Posterior vena cava (tissue), 2 donors: ENCODE measurements around the gene AGTRAP. TPM values are rescaled to one million over a fixed set of nuclear protein-coding genes. Genes with fewer than 3 reads are reported as not detected.

ENCODE experiments used
- DNase-seq: peaks from one replicate; pipeline ENCODE4 v3.0.0-alpha.2; 2020; ENCODE audit warnings: low spot score
- intact Hi-C, 2 donors: fragments of 100-400 bp; cut with DNase I; formaldehyde crosslinking; loops; one replicate each; pipeline versions ENCODE4 v1.14.1 to v1.14.2; 2022 to 2023
- total RNA-seq, 2 donors: library from RNA; stranded (reverse); fragmentation: NEBNext Ultra II Directional; extraction: Animal tissue kit (Norgen Biotek cat#: 25700); gene quantifications; one replicate each; pipeline ENCODE4 v1.2.1, GENCODE V29; 2021
- donor health status: DM: yes; HTN: yes; CAD: no.
- donor health status: DM: yes; HTN: yes; CAD: no.

AGTRAP gene
- total RNA-seq, 2 donors from 2014 or later: 35.1 to 39.1 TPM

- intact Hi-C loops: no loop called here
- no peak for DNase-seq
Measured at GRCh38 chr1:11704194-11704529, 31.8 kb upstream of the AGTRAP start.

GRCh38 chr1:11704691-11705475 lies 31.1 kb upstream of the AGTRAP start:
- intact Hi-C loops: no loop called here
- no peak for DNase-seq

- intact Hi-C loops: no loop called here
- DNase-seq: no peak
Measured at GRCh38 chr1:11705596-11705995, 30.3 kb upstream of the AGTRAP start.

GRCh38 chr1:11706292-11706691 lies 29.6 kb upstream of the AGTRAP start:
- intact Hi-C loops: no loop called here
- DNase-seq: no peak

- intact Hi-C loops: no loop called here
- DNase-seq: no peak
Measured at GRCh38 chr1:11707621-11708276, 28.2 kb upstream of the AGTRAP start.

GRCh38 chr1:11708554-11709350 lies 27.2 kb upstream of the AGTRAP start:
- DNase-seq: no peak
- intact Hi-C loops: no loop called here

- no peak for DNase-seq
Measured at GRCh38 chr1:11711490-11711889, 24.4 kb upstream of the AGTRAP start.

GRCh38 chr1:11712285-11712684 lies 23.7 kb upstream of the AGTRAP start:
- DNase-seq: no peak
- intact Hi-C loops: no loop called here

More at GRCh38 chr1:11711490-11711889, 24.4 kb upstream of the AGTRAP start:
- intact Hi-C loops: no loop called here

GRCh38 chr1:11713095-11713494 lies 22.8 kb upstream of the AGTRAP start:
- no peak for DNase-seq
- intact Hi-C loops: no loop called here

GRCh38 chr1:11714831-11715575 lies 20.9 kb upstream of the AGTRAP start:
- intact Hi-C loops: loop anchor here (5.0 kb wide), 2 partner anchors 53 to 63 kb away; partner anchors contain the start of genes FBXO2 (in 1 of the 2), FBXO44 (in 1 of the 2) and FBXO6 (in 1 of the 2)

GRCh38 chr1:11719313-11720032 lies 16.5 kb upstream of the AGTRAP start:
- intact Hi-C loops: loop anchor here (5.0 kb wide), 2 partner anchors 57 to 67 kb away; partner anchors contain the start of genes FBXO2 (in 1 of the 2), FBXO44 (in 1 of the 2) and FBXO6 (in 1 of the 2)
- peak; percentile 96 for DNase-seq

More at GRCh38 chr1:11714831-11715575, 20.9 kb upstream of the AGTRAP start:
- no peak for DNase-seq

- no peak for DNase-seq
- intact Hi-C loops: no loop called here
Measured at GRCh38 chr1:11720033-11720376, 15.9 kb upstream of the AGTRAP start.

- intact Hi-C loops: no loop called here
- DNase-seq: no peak
Measured at GRCh38 chr1:11720525-11720924, 15.4 kb upstream of the AGTRAP start.

GRCh38 chr1:11721311-11721710 lies 14.6 kb upstream of the AGTRAP start:
- intact Hi-C loops: no loop called here
- no peak for DNase-seq

- no peak for DNase-seq
- intact Hi-C loops: no loop called here
Measured at GRCh38 chr1:11722538-11722937, 13.4 kb upstream of the AGTRAP start.

- intact Hi-C loops: no loop called here
Measured at GRCh38 chr1:11725616-11726015, 10.3 kb upstream of the AGTRAP start.

GRCh38 chr1:11727119-11727518 lies 8.8 kb upstream of the AGTRAP start:
- intact Hi-C loops: no loop called here
- no peak for DNase-seq

More at GRCh38 chr1:11725616-11726015, 10.3 kb upstream of the AGTRAP start:
- DNase-seq: no peak

- no peak for DNase-seq
- intact Hi-C loops: no loop called here
Measured at GRCh38 chr1:11728126-11728806, 7.7 kb upstream of the AGTRAP start.
